Measurements from ENCODE around the gene KLHL6. TPM values are rescaled to one million over a fixed set of nuclear protein-coding genes. Genes with fewer than 3 reads are reported as not detected.

Gene KLHL6
- total RNA-seq, 1 donor from 2014 or later = 24.7 TPM

DNA sequence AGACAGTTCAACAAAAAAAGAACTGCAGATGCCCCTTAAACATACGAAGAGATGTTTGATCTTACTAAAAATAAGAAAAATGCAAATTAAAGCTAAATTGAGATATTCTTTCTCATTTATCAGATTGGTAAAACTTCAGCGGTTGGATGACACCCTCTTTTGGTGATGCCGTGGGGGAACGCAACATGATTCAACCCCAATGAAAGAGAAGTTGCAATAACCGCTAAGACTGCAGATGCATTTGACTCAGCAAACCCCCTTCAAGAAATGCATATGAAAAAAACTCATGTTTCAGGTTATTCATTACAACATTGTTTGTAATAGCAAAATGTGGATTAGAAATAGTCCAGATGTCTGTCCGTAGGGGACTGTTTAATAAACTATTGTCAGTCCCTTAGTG, 3.6 kb downstream of the KLHL6 start:
- no peak for TF ChIP-seq CTCF (IDR thresholded peaks at IDR 0.05)
- no peaks in the 10 kb centered on the region for H3K36me3 ChIP-seq
- peaks cover 7% of the 10 kb centered on the region for H3K4me1 ChIP-seq
- H3K9me3 ChIP-seq = no peaks in the 10 kb centered on the region
- H3K27ac ChIP-seq = no peak overlapping the region
- intact Hi-C loops (cut with DNase I) = no loop called here
- no peak for DNase-seq
- H3K27me3 ChIP-seq = no peaks in the 10 kb centered on the region
- peak overlapping the region; percentile 6 for H3K4me3 ChIP-seq
- no peak for ATAC-seq

- H3K4me3 ChIP-seq = no peak overlapping the region
- ATAC-seq = peak; percentile 55
- intact Hi-C loops (cut with DNase I) = no loop called here
- TF ChIP-seq CTCF (IDR thresholded peaks at IDR 0.05) = no peak
- H3K36me3 ChIP-seq = no peaks in the 10 kb centered on the region
- no peaks in the 10 kb centered on the region for H3K9me3 ChIP-seq
- no peaks in the 10 kb centered on the region for H3K4me1 ChIP-seq
- no peak for DNase-seq
- H3K27me3 ChIP-seq = no peaks in the 10 kb centered on the region
- no peak overlapping the region for H3K27ac ChIP-seq
These were observed 7.2 kb downstream of the KLHL6 start for GRCh38 chr3:183548262-183548769.

DNA sequence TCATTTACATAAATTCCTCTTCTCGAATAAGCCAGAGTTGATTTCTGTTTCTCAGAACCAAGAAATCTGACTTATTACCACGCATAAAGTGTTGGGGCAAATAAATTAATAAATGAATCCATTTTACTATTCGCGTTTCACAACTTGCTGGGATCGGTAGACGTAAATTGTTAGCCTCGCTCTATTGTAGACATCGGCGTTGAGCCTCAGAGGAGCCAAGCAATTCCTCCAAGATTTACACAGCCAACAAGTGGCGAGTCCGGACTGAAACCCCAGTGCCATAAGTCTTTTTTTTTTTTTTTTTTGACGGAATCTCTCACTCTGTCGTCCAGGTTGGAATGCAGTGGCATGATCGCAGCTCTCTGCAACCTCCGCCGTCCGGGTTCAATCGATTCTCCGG, 8.9 kb downstream of the KLHL6 start:
- H3K4me3 ChIP-seq = no peak overlapping the region
- H3K4me1 ChIP-seq = no peaks in the 10 kb centered on the region
- H3K9me3 ChIP-seq = no peaks in the 10 kb centered on the region
- no peaks in the 10 kb centered on the region for H3K27me3 ChIP-seq
- intact Hi-C loops (cut with DNase I) = no loop called here
- no peak overlapping the region for H3K27ac ChIP-seq
- DNase-seq = no peak
- H3K36me3 ChIP-seq = no peaks in the 10 kb centered on the region
- ATAC-seq = no peak
- TF ChIP-seq CTCF (IDR thresholded peaks at IDR 0.05) = no peak

GRCh38 chr3:183545708-183546107, 9.8 kb downstream of the KLHL6 start:
- no peaks in the 10 kb centered on the region for H3K9me3 ChIP-seq
- H3K27ac ChIP-seq = no peak overlapping the region
- H3K4me3 ChIP-seq = no peak overlapping the region
- no peaks in the 10 kb centered on the region for H3K27me3 ChIP-seq
- peaks cover 6% of the 10 kb centered on the region for H3K4me1 ChIP-seq
- no peak for ATAC-seq
- intact Hi-C loops (cut with DNase I) = no loop called here
- no peak for DNase-seq
- TF ChIP-seq CTCF (IDR thresholded peaks at IDR 0.05) = no peak
- no peaks in the 10 kb centered on the region for H3K36me3 ChIP-seq

DNA sequence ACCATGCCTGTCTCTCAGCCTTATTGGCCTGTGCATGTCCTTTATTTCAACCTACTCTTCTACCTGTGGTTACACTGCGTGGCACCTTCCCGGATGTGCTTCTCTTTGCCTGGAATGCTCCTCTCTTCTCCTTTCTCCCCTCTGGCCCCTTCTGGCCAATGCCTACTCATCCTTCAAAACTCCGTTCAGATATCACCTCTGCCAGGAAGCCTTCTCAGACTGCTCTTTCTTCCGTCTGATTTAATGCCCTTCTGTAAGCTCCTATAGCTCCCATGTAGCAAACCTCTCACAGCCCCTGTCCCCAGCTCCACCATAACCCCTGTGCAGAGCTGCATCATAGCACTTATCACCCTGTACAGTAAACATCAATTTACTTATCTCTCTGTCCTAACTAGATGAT, 13.2 kb downstream of the KLHL6 start:
- no peak for DNase-seq
- TF ChIP-seq CTCF (IDR thresholded peaks at IDR 0.05) = no peak
- Histone ChIP-seq H3K27me3 (no peaks in the 10 kb centered on the region), H3K4me3 (no peak overlapping the region), H3K4me1 (peaks cover 16% of the 10 kb centered on the region), H3K36me3 (no peaks in the 10 kb centered on the region), H3K9me3 (no peaks in the 10 kb centered on the region), H3K27ac (no peak overlapping the region)
- ATAC-seq = no peak
- intact Hi-C loops (cut with DNase I) = no loop called here

DNA sequence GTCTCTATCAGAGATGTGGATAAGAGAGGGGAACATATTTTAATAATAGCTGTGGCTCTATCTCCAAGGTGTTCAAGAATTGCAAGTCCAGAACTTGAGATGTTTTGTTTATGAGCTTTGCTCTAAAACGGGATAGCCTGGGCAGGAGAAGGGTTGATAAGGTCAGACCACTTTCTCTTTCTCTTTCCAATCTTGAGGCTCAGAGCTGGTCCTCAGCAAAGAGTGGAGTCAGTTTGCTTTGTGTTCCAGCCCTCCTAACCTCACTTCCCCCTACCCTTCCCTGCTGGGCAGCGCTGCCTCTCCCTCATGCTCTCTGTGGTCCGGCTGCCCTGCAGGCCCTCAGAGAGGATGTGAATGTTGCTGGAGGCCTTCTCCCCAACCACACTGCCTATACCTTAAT, 13.8 kb downstream of the KLHL6 start:
- DNase-seq (no peak), ATAC-seq (peak; percentile 54)
- intact Hi-C loops (cut with DNase I) = no loop called here
- no peaks in the 10 kb centered on the region for H3K36me3 ChIP-seq
- TF ChIP-seq CTCF (IDR thresholded peaks at IDR 0.05) = no peak
- peaks cover 18% of the 10 kb centered on the region for H3K4me1 ChIP-seq
- H3K27ac ChIP-seq = no peak overlapping the region
- H3K4me3 ChIP-seq = no peak overlapping the region
- no peaks in the 10 kb centered on the region for H3K27me3 ChIP-seq
- H3K9me3 ChIP-seq = no peaks in the 10 kb centered on the region
